GM13976 (cell line): Measurements from ENCODE around the gene TMEM126A.

Experiments used
- DNase-seq: peaks from one replicate; pipeline ENCODE4 v3.0.0; 2012; ENCODE audit warnings: low spot score
- CTCF ChIP-seq: IDR thresholded peaks from 2 replicates; pipeline ENCODE4 v1.5.1; 2012; ENCODE audit warnings: borderline replicate concordance, mild to moderate bottlenecking; ENCODE audit not compliant: insufficient read depth; ENCODE audit errors: extremely low read depth, missing control alignments, control extremely low read depth
- in situ Hi-C: fragments of 300-500 bp; cut with MboI; formaldehyde crosslinking; loops from one replicate; pipeline ENCODE4 v1.12.0; 2022; ENCODE audit warnings: low sequenced_read_pairs, mixed read lengths, inconsistent platforms; ENCODE audit not compliant: unreplicated experiment

Gene TMEM126A

GRCh38 chr11:85661972-85662664 lies 14.4 kb downstream of the TMEM126A start:
- no peak for DNase-seq
- in situ Hi-C loops: no loop called here
- TF ChIP-seq CTCF: no peak

- in situ Hi-C loops: no loop called here
- no peak for DNase-seq
These were observed 15.4 kb downstream of the TMEM126A start for GRCh38 chr11:85663080-85663752.

GRCh38 chr11:85663753-85664614 lies 16.2 kb downstream of the TMEM126A start:
- TF ChIP-seq CTCF: peak; percentile 56
- DNase-seq: peak; percentile 87
- in situ Hi-C loops: no loop called here

More at GRCh38 chr11:85663080-85663752, 15.4 kb downstream of the TMEM126A start:
- no peak for TF ChIP-seq CTCF

- in situ Hi-C loops: no loop called here
- TF ChIP-seq CTCF: no peak
- peak; percentile 94 for DNase-seq
These were observed 17.1 kb downstream of the TMEM126A start, which contains the start of gene CREBZF for GRCh38 chr11:85664615-85665481. Gene CREBZF (minus strand): TSS chr11:85665129. CDS start chr11:85664875, 254 bp downstream.

GRCh38 chr11:85665733-85666132 lies 18.0 kb downstream of the TMEM126A start:
- TF ChIP-seq CTCF: no peak
- in situ Hi-C loops: no loop called here

More at GRCh38 chr11:85665733-85666132, 18.0 kb downstream of the TMEM126A start:
- DNase-seq: no peak
